GM23338 (cell line): ENCODE data around the gene DCAF6. TPM values are rescaled to one million over a fixed set of nuclear protein-coding genes. Genes with fewer than 3 reads are reported as not detected.

Source experiments
- ATAC-seq: fragments of 200-7000 bp; cut with Tn5 transposase; 3 replicates; pipeline ENCODE4 v1.9.1; 2020
- DNase-seq: peaks from one replicate; pipeline ENCODE4 v3.0.0-alpha.2; 2015; ENCODE audit warnings: low spot score
- H2AFZ ChIP-seq: fragments of 200-600 bp; sonication (generic); 2 replicates; pipeline ENCODE4 v1.8.0; 2016; ENCODE audit warnings: antibody characterized with exemption, mild to moderate bottlenecking, moderate library complexity
- H3F3A ChIP-seq: fragments of 200-600 bp; sonication (generic); replicated peaks from 2 replicates; pipeline ENCODE4 v1.8.0; 2017; ENCODE audit warnings: antibody characterized with exemption, mixed run types, low read depth
- H3K27ac ChIP-seq: fragments of 200-600 bp; sonication (generic); 2 replicates; pipeline ENCODE4 v1.6.1; 2016; ENCODE audit warnings: low read depth
- H3K27me3 ChIP-seq: fragments of 200-600 bp; sonication (generic); 2 replicates; pipeline ENCODE4 v1.8.0; 2016; ENCODE audit warnings: mild to moderate bottlenecking, mixed run types, moderate library complexity; ENCODE audit not compliant: insufficient read depth
- H3K36me3 ChIP-seq: fragments of 200-600 bp; sonication (generic); 2 replicates; pipeline ENCODE4 v1.8.0; 2016; ENCODE audit warnings: mild to moderate bottlenecking; ENCODE audit not compliant: insufficient read depth
- H3K4me1 ChIP-seq: fragments of 200-600 bp; sonication (generic); 2 replicates; pipeline ENCODE4 v1.8.0; 2016; ENCODE audit warnings: mild to moderate bottlenecking, moderate library complexity; ENCODE audit not compliant: insufficient read depth
- H3K4me2 ChIP-seq: fragments of 200-600 bp; sonication (generic); 2 replicates; pipeline ENCODE4 v1.7.1; 2017; ENCODE audit warnings: mixed run types
- H3K4me3 ChIP-seq: fragments of 200-600 bp; sonication (generic); 2 replicates; pipeline ENCODE4 v1.6.1; 2016; ENCODE audit warnings: mixed run types
- H3K79me2 ChIP-seq: fragments of 200-600 bp; sonication (generic); replicated peaks from 2 replicates; pipeline ENCODE4 v1.8.0; 2017; ENCODE audit warnings: mild to moderate bottlenecking; ENCODE audit not compliant: insufficient read depth
- H3K9me2 ChIP-seq: fragments of 200-600 bp; sonication (generic); 2 replicates; pipeline ENCODE4 v1.8.0; 2017; ENCODE audit not compliant: insufficient read depth
- H4K20me1 ChIP-seq: fragments of 200-600 bp; sonication (generic); replicated peaks from 2 replicates; pipeline ENCODE4 v1.8.0; 2017; ENCODE audit warnings: mild to moderate bottlenecking; ENCODE audit not compliant: insufficient read depth
- H3K27ac Mint-ChIP-seq: 2 replicates; pipeline ENCODE4 v1.8.0; 2020; ENCODE audit warnings: inconsistent platforms, mild to moderate bottlenecking, moderate library complexity, mixed read lengths
- H3K27me3 Mint-ChIP-seq: 3 replicates; pipeline ENCODE4 v1.8.0; 2022; ENCODE audit warnings: low read depth, mild to moderate bottlenecking, moderate library complexity, mixed read lengths, inconsistent platforms; ENCODE audit not compliant: insufficient read depth, poor library complexity
- H3K36me3 Mint-ChIP-seq: 3 replicates; pipeline ENCODE4 v1.8.0; 2021; ENCODE audit warnings: low read depth, mild to moderate bottlenecking, inconsistent platforms, moderate library complexity, mixed read lengths
- H3K4me1 Mint-ChIP-seq: 3 replicates; pipeline ENCODE4 v1.8.0; 2020; ENCODE audit warnings: mild to moderate bottlenecking, inconsistent platforms, mixed read lengths
- H3K4me3 Mint-ChIP-seq: 3 replicates; pipeline ENCODE4 v1.8.0; 2021; ENCODE audit warnings: moderate library complexity, mild to moderate bottlenecking, inconsistent platforms, mixed read lengths
- H3K9me3 Mint-ChIP-seq: 3 replicates; pipeline ENCODE4 v1.8.0; 2020; ENCODE audit warnings: moderate library complexity, mild to moderate bottlenecking, inconsistent platforms, mixed read lengths
- CREB1 ChIP-seq: fragments of 250-450 bp; sonication (Bioruptor Pico); IDR thresholded peaks from 2 replicates; pipeline ENCODE4 v1.5.0; 2020; ENCODE audit warnings: low read depth, mild to moderate bottlenecking, moderate library complexity
- CTCF ChIP-seq, 2 experiments: fragments of 200-600 bp in 1 of 2; sonication (generic) in 1 of 2; conservative IDR thresholded peaks; 2 replicates each; pipeline versions ENCODE4 v1.5.1 to v1.6.1; 2016 to 2017; ENCODE audit warnings: antibody characterized with exemption in 2 of 2, low read depth in 2 of 2, mild to moderate bottlenecking in 2 of 2, moderate library complexity in 1 of 2
- ETS1 ChIP-seq: IDR thresholded peaks from 2 replicates; pipeline ENCODE4 v1.6.1; 2016; ENCODE audit warnings: antibody characterized with exemption
- EZH2 ChIP-seq: fragments of 200-600 bp; sonication (generic); IDR thresholded peaks from one replicate; pipeline ENCODE4 v1.8.0; 2017; ENCODE audit warnings: antibody characterized with exemption, mild to moderate bottlenecking, low read depth; ENCODE audit not compliant: unreplicated experiment
- JUNB ChIP-seq: IDR thresholded peaks from one replicate; pipeline ENCODE4 v1.6.1; 2016; ENCODE audit warnings: antibody characterized with exemption; ENCODE audit not compliant: unreplicated experiment
- NANOG ChIP-seq: IDR thresholded peaks from 2 replicates; pipeline ENCODE4 v1.6.1; 2016; ENCODE audit warnings: antibody characterized with exemption, borderline replicate concordance
- POLR2AphosphoS5 ChIP-seq: IDR thresholded peaks from 2 replicates; pipeline ENCODE4 v1.6.1; 2016; ENCODE audit warnings: antibody characterized with exemption, low read depth
- REST ChIP-seq: IDR thresholded peaks from one replicate; pipeline ENCODE4 v1.6.1; 2018; ENCODE audit warnings: antibody characterized with exemption; ENCODE audit not compliant: unreplicated experiment
- STAT1 ChIP-seq: IDR thresholded peaks from one replicate; pipeline ENCODE4 v1.6.1; 2016; ENCODE audit warnings: antibody characterized with exemption; ENCODE audit not compliant: unreplicated experiment
- ZNF114 ChIP-seq: fragments of 250-450 bp; sonication (Bioruptor Pico); IDR thresholded peaks from 2 replicates; pipeline ENCODE4 v1.5.0; 2020; ENCODE audit warnings: mild to moderate bottlenecking, moderate library complexity
- polyA plus RNA-seq: library from polyadenylated mRNA; unstranded; fragments of >200 nt; fragmentation: Nextera tagmentation; extraction: Ambion mirVana; gene quantifications from 2 replicates; pipeline ENCODE4 v1.2.1, GENCODE V29; 2016
- total RNA-seq: library from RNA; depleted of rRNA; stranded (reverse); fragments of >200 nt; shearing (Covaris generic); gene quantifications from 2 replicates; pipeline ENCODE4 v1.2.3, GENCODE V29; 2014

The DCAF6 gene
- total and polyA plus RNA-seq, 2 experiments from 2014 or later, result 18.6 to 27.3 TPM

GRCh38 chr1:167937709-167938010 is 1.2 kb downstream of the DCAF6 start:
- Histone ChIP-seq H3K36me3 (no peaks in the 10 kb centered on the region), H2AFZ (no peak overlapping the region), H3K4me3 (peak overlapping the region; percentile 55), H3K27ac (peak overlapping the region; percentile 95), H3K27me3 (no peaks in the 10 kb centered on the region), H3F3A (0 out of 2 replicates have a peak, but pooled peaks cover 3% of the 10 kb centered on the region), H3K4me2 (peak overlapping the region; percentile 75), H4K20me1 (0 out of 2 replicates have a peak, but pooled peaks cover 4% of the 10 kb centered on the region), H3K79me2 (peaks cover 78% of the 10 kb centered on the region), H3K9me2 (no peaks in the 10 kb centered on the region), H3K4me1 (peaks cover 25% of the 10 kb centered on the region)
- H3K4me1 Mint-ChIP-seq, result peaks cover 15% of the 10 kb centered on the region
- no peak for DNase-seq
- H3K9me3 Mint-ChIP-seq, result no peaks in the 10 kb centered on the region; the same call in 2 of the 3 replicates
- TF ChIP-seq ETS1 (no peak), CREB1 (CRISPR knock-in tag) (no peak), EZH2 (no peak), ZNF114 (CRISPR knock-in tag) (no peak), STAT1 (no peak), REST (no peak), CTCF (conservative IDR thresholded peaks at IDR 0.05; ENCODE audit: low read depth in 2 of 2) (no peak), JUNB (no peak), POLR2AphosphoS5 (no peak), NANOG (no peak)
- H3K27ac Mint-ChIP-seq, result peak overlapping the region; percentile 93
- no peak for ATAC-seq
- peak overlapping the region; percentile 84 for H3K4me3 Mint-ChIP-seq
- H3K27me3 Mint-ChIP-seq, result peaks cover 14% of the 10 kb centered on the region
- peaks cover 3% of the 10 kb centered on the region; the same call in 1 of the 3 replicates for H3K36me3 Mint-ChIP-seq
